Body of pancreas (tissue), 4 donors: ENCODE data around the gene CEACAM6.

Experiments
- CTCF ChIP-seq, 7 experiments: fragments of 450-650 bp in 4 of 7; fragments of 200-600 bp in 3 of 7; sonication (generic) in 3 of 7; IDR thresholded peaks; one replicate each; pipeline ENCODE4 v1.5.1; 2016 to 2019; ENCODE audit warnings: antibody characterized with exemption in 7 of 7
- POLR2A ChIP-seq, 3 donors: fragments of 450-650 bp; IDR thresholded peaks; one replicate each; pipeline ENCODE4 v1.6.1; 2016; ENCODE audit warnings: antibody characterized with exemption in 3 of 3, mild to moderate bottlenecking in 2 of 3

- TF ChIP-seq POLR2A (IDR thresholded peaks at IDR 0.05), result no peak
- peak; percentile 34 to 74 (median 63) for TF ChIP-seq CTCF (IDR thresholded peaks at IDR 0.05)
Observed at GRCh38 chr19:41792513-41793413, 37.4 kb downstream of the CEACAM6 start.
